KOPT-K1 (cell line): ENCODE data around the gene FAIM2.

Experiments used
- H3K27ac ChIP-seq: fragments of 200-600 bp; sonication (generic); 2 replicates; pipeline ENCODE4 v1.5.1; 2016; ENCODE audit warnings: antibody characterized with exemption, mild to moderate bottlenecking, low read depth, low read length; ENCODE audit not compliant: poor library complexity, severe bottlenecking
- H3K36me3 ChIP-seq: fragments of 200-600 bp; sonication (generic); 2 replicates; pipeline ENCODE4 v1.5.1; 2017; ENCODE audit warnings: antibody characterized with exemption, mild to moderate bottlenecking, low read length, moderate library complexity; ENCODE audit not compliant: insufficient read depth
- H3K9me3 ChIP-seq: fragments of 200-600 bp; sonication (generic); 2 replicates; pipeline ENCODE4 v1.5.1; 2017; ENCODE audit warnings: antibody characterized with exemption, low read length, mild to moderate bottlenecking; ENCODE audit not compliant: insufficient read depth, poor library complexity, severe bottlenecking

The FAIM2 gene

GRCh38 chr12:49912345-49913255 is 8.9 kb upstream of the FAIM2 start:
- no peaks in the 10 kb centered on the region for H3K36me3 ChIP-seq
- no peaks in the 10 kb centered on the region for H3K9me3 ChIP-seq
- H3K27ac ChIP-seq, result no peak overlapping the region

GRCh38 chr12:49911213-49911605 is 7.5 kb upstream of the FAIM2 start:
- Histone ChIP-seq H3K27ac (no peak overlapping the region), H3K9me3 (no peaks in the 10 kb centered on the region), H3K36me3 (no peaks in the 10 kb centered on the region)

DNA sequence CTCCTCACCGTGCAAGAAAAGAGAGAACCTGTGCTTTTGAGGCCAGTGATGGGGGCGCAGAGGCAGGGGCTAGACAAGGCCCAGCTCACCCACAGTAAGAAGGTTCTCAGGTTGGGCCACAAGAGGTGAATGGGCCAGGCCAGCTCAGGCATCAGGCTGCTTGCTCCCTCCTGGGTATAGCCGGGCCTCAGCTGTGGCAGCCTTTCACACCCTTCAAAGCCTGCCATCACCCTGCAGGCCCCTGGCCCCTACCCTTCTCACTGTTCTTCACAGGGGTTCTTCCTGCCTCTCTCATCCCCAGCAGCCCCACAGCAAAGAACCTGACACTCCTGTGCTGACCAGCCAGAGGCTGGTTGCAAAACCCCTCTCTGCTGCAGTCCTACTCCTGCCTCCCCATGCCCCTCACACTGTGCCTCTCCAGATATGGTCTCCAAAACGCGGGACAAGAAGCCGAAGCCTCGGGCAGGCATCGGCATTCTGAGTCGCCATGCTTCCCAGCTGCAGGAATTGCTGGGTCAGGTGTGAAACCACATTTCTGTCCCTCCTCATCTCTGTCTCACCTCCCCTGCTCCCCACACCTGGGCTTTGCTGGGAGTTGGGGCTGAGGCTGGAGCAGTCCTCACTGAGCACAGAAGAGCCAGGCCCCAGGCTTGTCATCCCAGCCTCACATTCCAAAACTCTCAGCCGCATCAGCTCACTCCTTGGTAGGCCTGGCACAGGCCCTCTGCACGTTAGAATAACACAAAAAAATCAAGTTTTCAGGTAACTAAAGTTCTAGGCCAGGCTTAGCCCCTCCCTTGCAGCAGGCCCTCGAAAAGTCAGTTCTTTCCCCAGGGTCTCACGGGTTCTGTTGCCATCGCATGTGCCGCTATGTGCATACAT is 6.9 kb upstream of the FAIM2 start:
- no peaks in the 10 kb centered on the region for H3K36me3 ChIP-seq
- H3K27ac ChIP-seq, result no peak overlapping the region
- no peaks in the 10 kb centered on the region for H3K9me3 ChIP-seq

GRCh38 chr12:49909826-49910225 is 6.1 kb upstream of the FAIM2 start:
- Histone ChIP-seq H3K27ac (no peak overlapping the region), H3K9me3 (no peaks in the 10 kb centered on the region), H3K36me3 (no peaks in the 10 kb centered on the region)

- H3K36me3 ChIP-seq, result no peaks in the 10 kb centered on the region
- H3K27ac ChIP-seq, result no peak overlapping the region
- no peaks in the 10 kb centered on the region for H3K9me3 ChIP-seq
Measured at GRCh38 chr12:49909356-49909755, 5.7 kb upstream of the FAIM2 start.

GRCh38 chr12:49907352-49907751 is 3.7 kb upstream of the FAIM2 start:
- Histone ChIP-seq H3K27ac (no peak overlapping the region), H3K9me3 (no peaks in the 10 kb centered on the region), H3K36me3 (no peaks in the 10 kb centered on the region)

DNA sequence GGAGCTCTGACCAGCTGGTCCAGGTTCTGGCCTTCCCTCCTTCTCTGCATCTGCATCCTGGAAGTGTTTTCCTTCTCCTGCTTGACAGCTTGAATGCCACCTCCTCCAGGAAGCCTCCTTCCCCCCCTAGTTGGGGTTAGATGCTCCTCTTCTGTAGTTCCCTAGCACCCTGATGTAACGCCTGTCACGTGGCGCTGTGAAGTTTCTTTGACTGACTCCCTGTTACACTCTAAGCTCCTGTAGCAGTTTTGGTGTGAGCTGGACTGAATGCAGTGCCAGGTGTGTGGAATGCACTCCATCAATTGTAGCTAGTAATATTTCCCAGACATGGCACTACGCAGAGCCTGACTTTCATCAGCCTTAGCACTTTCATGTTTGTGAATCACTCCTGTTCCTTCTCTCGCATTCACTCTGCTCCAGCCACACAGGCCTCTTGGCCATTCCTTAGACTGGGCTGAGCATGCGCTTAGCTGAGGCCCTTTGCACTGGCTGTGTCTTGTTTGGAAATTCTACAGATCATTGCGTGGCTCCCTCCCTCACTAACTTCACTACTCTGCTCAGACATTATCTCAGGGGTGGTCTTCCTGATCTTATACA is 2.1 kb upstream of the FAIM2 start:
- H3K9me3 ChIP-seq, result no peaks in the 10 kb centered on the region
- H3K27ac ChIP-seq, result no peak overlapping the region
- no peaks in the 10 kb centered on the region for H3K36me3 ChIP-seq

GRCh38 chr12:49904601-49905000 is 901 bp upstream of the FAIM2 start:
- Histone ChIP-seq H3K36me3 (no peaks in the 10 kb centered on the region), H3K27ac (no peak overlapping the region), H3K9me3 (no peaks in the 10 kb centered on the region)

- H3K36me3 ChIP-seq, result no peaks in the 10 kb centered on the region
- H3K27ac ChIP-seq, result no peak overlapping the region
- no peaks in the 10 kb centered on the region for H3K9me3 ChIP-seq
Measured at GRCh38 chr12:49903351-49903699, 375 bp downstream of the FAIM2 start.

- no peak overlapping the region for H3K27ac ChIP-seq
- H3K9me3 ChIP-seq, result no peaks in the 10 kb centered on the region
- no peaks in the 10 kb centered on the region for H3K36me3 ChIP-seq
Measured at GRCh38 chr12:49902399-49903350, 1.0 kb downstream of the FAIM2 start.

GRCh38 chr12:49901986-49902385 is 1.7 kb downstream of the FAIM2 start:
- Histone ChIP-seq H3K9me3 (no peaks in the 10 kb centered on the region), H3K27ac (no peak overlapping the region), H3K36me3 (no peaks in the 10 kb centered on the region)

DNA sequence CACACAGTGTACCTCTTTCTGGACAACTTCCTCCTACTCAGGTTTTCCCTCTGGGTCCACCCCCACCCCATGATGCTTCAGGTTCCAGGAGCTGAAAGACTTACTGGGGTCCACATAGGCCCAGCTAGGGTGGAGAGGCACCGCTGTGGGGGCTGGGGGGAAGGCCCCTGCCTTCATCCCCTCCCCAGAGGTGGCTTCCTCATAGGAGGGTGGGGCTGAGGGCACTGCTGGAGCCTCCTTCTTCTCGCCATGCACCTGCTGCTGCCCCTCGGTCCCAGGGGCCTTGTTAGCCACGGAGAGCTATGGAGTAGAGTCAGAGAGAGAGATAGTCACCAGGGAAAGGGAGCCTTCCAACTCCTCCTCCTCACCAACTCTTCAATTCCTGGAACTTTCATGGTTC is 2.7 kb downstream of the FAIM2 start:
- Histone ChIP-seq H3K9me3 (no peaks in the 10 kb centered on the region), H3K36me3 (no peaks in the 10 kb centered on the region), H3K27ac (no peak overlapping the region)

DNA sequence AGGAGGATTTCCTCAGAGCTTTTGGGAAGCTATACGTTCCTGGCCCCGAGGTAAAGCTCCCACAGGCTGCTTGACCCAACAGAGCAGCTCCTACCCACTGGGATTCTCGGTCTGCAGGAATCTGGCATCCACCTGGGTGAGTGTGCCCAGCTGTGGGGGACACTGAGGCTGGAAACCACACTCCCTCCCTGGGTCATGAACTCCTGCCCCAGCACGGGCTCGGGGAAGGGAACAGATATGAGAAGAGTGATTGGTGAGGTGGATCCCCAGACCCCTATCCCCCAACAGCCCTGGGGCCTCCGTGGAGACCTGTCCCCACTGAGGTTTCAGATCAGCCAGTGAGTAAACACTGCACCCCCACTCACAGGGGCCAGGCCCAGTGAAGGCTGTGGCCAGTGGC is 3.3 kb downstream of the FAIM2 start:
- H3K36me3 ChIP-seq, result no peaks in the 10 kb centered on the region
- no peaks in the 10 kb centered on the region for H3K9me3 ChIP-seq
- no peak overlapping the region for H3K27ac ChIP-seq

DNA sequence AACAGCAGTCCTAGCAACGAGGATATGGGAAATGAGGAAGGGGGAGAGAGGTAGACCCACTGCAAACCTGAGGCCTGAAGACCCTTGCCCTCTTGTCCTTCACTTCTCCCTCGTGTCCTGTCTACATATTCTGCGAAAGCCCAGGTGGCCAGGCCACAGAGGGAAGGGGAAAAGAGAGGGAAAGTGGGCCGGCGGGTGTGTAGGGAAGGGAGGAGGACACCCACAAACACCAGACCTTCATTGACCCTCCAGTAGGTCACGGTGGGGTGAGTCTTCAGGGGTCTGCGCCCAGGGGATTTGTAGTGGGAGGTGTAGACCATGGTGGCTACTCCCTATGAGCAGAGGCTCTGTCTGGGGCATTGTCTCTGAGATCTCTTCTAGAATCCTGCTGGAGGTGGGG is 3.8 kb downstream of the FAIM2 start:
- no peaks in the 10 kb centered on the region for H3K9me3 ChIP-seq
- no peak overlapping the region for H3K27ac ChIP-seq
- H3K36me3 ChIP-seq, result no peaks in the 10 kb centered on the region
